Mucosa of descending colon (tissue), 3 donors: ENCODE data around the gene ATP7A. TPM values are rescaled to one million over a fixed set of nuclear protein-coding genes. Genes with fewer than 3 reads are reported as not detected.

Experiments used
- ATAC-seq: fragments of 200-7000 bp; cut with Tn5 transposase; one replicate; pipeline ENCODE4 v1.9.1; 2020; ENCODE audit warnings: mild to moderate bottlenecking, moderate library complexity
- DNase-seq, 3 donors: peaks; one replicate each; pipeline ENCODE4 v3.0.0-alpha.2; 2020
- H3K36me3 ChIP-seq: fragments of 200-600 bp; one replicate; pipeline ENCODE4 v1.8.0; 2021; ENCODE audit warnings: low read depth, mild to moderate bottlenecking
- H3K4me1 ChIP-seq: fragments of 200-600 bp; one replicate; pipeline ENCODE4 v1.8.0; 2021; ENCODE audit warnings: low read depth, mild to moderate bottlenecking
- H3K4me3 ChIP-seq: fragments of 200-600 bp; one replicate; pipeline ENCODE4 v1.8.0; 2021; ENCODE audit warnings: mild to moderate bottlenecking
- H3K9me3 ChIP-seq: fragments of 200-600 bp; one replicate; pipeline ENCODE4 v1.8.0; 2021; ENCODE audit warnings: mild to moderate bottlenecking
- CTCF ChIP-seq: fragments of 200-600 bp; IDR thresholded peaks from one replicate; pipeline ENCODE4 v1.8.0; 2022; ENCODE audit warnings: antibody characterized with exemption, mild to moderate bottlenecking
- intact Hi-C, 2 donors: fragments of 100-400 bp; cut with DNase I in 1 of 2; cut with micrococcal nuclease in 1 of 2; formaldehyde crosslinking; loops; one replicate each; pipeline versions ENCODE4 v1.11.0 to v1.11.1; 2022; cut with DNase I, micrococcal nuclease
- total RNA-seq, 3 donors: library from RNA; stranded (reverse); fragmentation: NEBNext Ultra II Directional in 2 of 3; extraction: Animal tissue kit (Norgen Biotek cat#: 25700) in 2 of 3; gene quantifications; one replicate each; pipeline versions ENCODE4 v1.2.1 to v1.2.4, GENCODE V29; 2021 to 2023
- donor health status: DM: no; HTN: no; CAD: no; lungs with moderate emphysema.
- donor health status: DM: no; HTN: no; CAD: no.
- donor health status: DM: no; HTN: yes; CAD: no.

Gene ATP7A
- total RNA-seq, 3 donors from 2014 or later, result 6.9 to 11.2 (median 9.7) TPM

GRCh38 chrX:78019586-78020483, 109.3 kb downstream of the ATP7A start:
- intact Hi-C loops, result loop anchor here in 1 of 2 donors (5.0 kb wide), 1 partner anchor 108 kb away; the partner anchor contains the start of gene ATP7A
- no peak for TF ChIP-seq CTCF
- ATAC-seq (peak; percentile 62), DNase-seq (peak in 1 of 3 donors; percentile 4)
- Histone ChIP-seq H3K36me3 (no peaks in the 10 kb centered on the region), H3K4me3 (no peak overlapping the region), H3K9me3 (no peaks in the 10 kb centered on the region), H3K4me1 (no peaks in the 10 kb centered on the region)

GRCh38 chrX:78024349-78025059, 114.0 kb downstream of the ATP7A start:
- TF ChIP-seq CTCF, result peak; percentile 30
- H3K9me3 ChIP-seq, result no peaks in the 10 kb centered on the region
- intact Hi-C loops, result loop anchor here in 1 of 2 donors (5.0 kb wide), 1 partner anchor 112 kb away; the partner anchor contains the start of gene ATP7A
- no peak overlapping the region for H3K4me3 ChIP-seq
- no peaks in the 10 kb centered on the region for H3K4me1 ChIP-seq
- H3K36me3 ChIP-seq, result no peaks in the 10 kb centered on the region
- DNase-seq (peak; percentile 66 to 79 (median 77)), ATAC-seq (peak; percentile 93)

- intact Hi-C loops, result no loop called here
- TF ChIP-seq CTCF, result no peak
- Histone ChIP-seq H3K4me3 (no peak overlapping the region), H3K4me1 (no peaks in the 10 kb centered on the region), H3K9me3 (no peaks in the 10 kb centered on the region), H3K36me3 (no peaks in the 10 kb centered on the region)
- DNase-seq (no peak), ATAC-seq (no peak)
Observed at GRCh38 chrX:78027798-78028197, 117.3 kb downstream of the ATP7A start.

GRCh38 chrX:78029663-78030062, 119.2 kb downstream of the ATP7A start:
- ATAC-seq (peak; percentile 37), DNase-seq (peak in 2 of 3 donors; percentile 25 to 34)
- Histone ChIP-seq H3K9me3 (no peaks in the 10 kb centered on the region), H3K4me1 (no peaks in the 10 kb centered on the region), H3K4me3 (no peak overlapping the region), H3K36me3 (no peaks in the 10 kb centered on the region)
- TF ChIP-seq CTCF, result peak; percentile 14
- intact Hi-C loops, result no loop called here

GRCh38 chrX:78035061-78035460, 124.6 kb downstream of the ATP7A start:
- no peak for TF ChIP-seq CTCF
- intact Hi-C loops, result no loop called here
- ATAC-seq, result no peak
- Histone ChIP-seq H3K4me3 (no peak overlapping the region), H3K4me1 (no peaks in the 10 kb centered on the region), H3K36me3 (no peaks in the 10 kb centered on the region), H3K9me3 (no peaks in the 10 kb centered on the region)
- no peak for DNase-seq
